ENCODE results near the gene STEAP1B. TPM values are rescaled to one million over a fixed set of nuclear protein-coding genes. Genes with fewer than 3 reads are reported as not detected.
"Not testable (repeated sequence)": the region's sequence is repeated elsewhere in the genome, so short reads cannot be mapped to it uniquely, and the experiment has no call there.

The STEAP1B gene
- 1.5 TPM for polyA plus RNA-seq (2013, experiment 1 of 2; ENCODE audit: insufficient read length)
- 1.3 TPM for polyA plus RNA-seq (2013, experiment 2 of 2; ENCODE audit: insufficient read length)

GRCh38 chr7:22499888-22500689, at the start of gene STEAP1B:
TSS of gene STEAP1B (minus strand) at chr7:22500188. CDS start at chr7:22494855, 5,333 bp downstream.
- peak; percentile 79 for DNase-seq

GRCh38 chr7:22549051-22549450, 49.1 kb upstream of the STEAP1B start:
- no peak for DNase-seq

- DNase-seq = no peak
These were observed 48.3 kb upstream of the STEAP1B start for GRCh38 chr7:22548313-22548712.

- DNase-seq = no peak
These were observed 46.8 kb upstream of the STEAP1B start for GRCh38 chr7:22546769-22547168.

- no peak for DNase-seq
These were observed 45.5 kb upstream of the STEAP1B start for GRCh38 chr7:22545529-22545928.

GRCh38 chr7:22544245-22544644, 44.3 kb upstream of the STEAP1B start:
- DNase-seq = no peak

- DNase-seq = no peak
These were observed 43.2 kb upstream of the STEAP1B start for GRCh38 chr7:22543169-22543568.

GRCh38 chr7:22542669-22543068, 42.7 kb upstream of the STEAP1B start:
- DNase-seq = no peak

- no peak for DNase-seq
These were observed 42.3 kb upstream of the STEAP1B start for GRCh38 chr7:22542254-22542653.

GRCh38 chr7:22541789-22542188, 41.8 kb upstream of the STEAP1B start:
- DNase-seq = no peak

- not testable (repeated sequence) for DNase-seq
These were observed 28.5 kb upstream of the STEAP1B start for GRCh38 chr7:22528537-22528936.

GRCh38 chr7:22524353-22524947, 24.5 kb upstream of the STEAP1B start:
- DNase-seq = not testable (repeated sequence)

- DNase-seq = peak; percentile 64
These were observed 23.7 kb upstream of the STEAP1B start for GRCh38 chr7:22523478-22524352.

GRCh38 chr7:22519560-22519959, 19.6 kb upstream of the STEAP1B start:
- not testable (repeated sequence) for DNase-seq

GRCh38 chr7:22516950-22517349, 17.0 kb upstream of the STEAP1B start:
- DNase-seq = not testable (repeated sequence)

GRCh38 chr7:22514963-22515362, 15.0 kb upstream of the STEAP1B start:
- DNase-seq = not testable (repeated sequence)

- DNase-seq = not testable (repeated sequence)
These were observed 7.3 kb upstream of the STEAP1B start for GRCh38 chr7:22507320-22507719.

GRCh38 chr7:22506316-22507020, 6.5 kb upstream of the STEAP1B start:
- DNase-seq = not testable (repeated sequence)

- DNase-seq = not testable (repeated sequence)
These were observed 4.5 kb upstream of the STEAP1B start for GRCh38 chr7:22504519-22504918.

GRCh38 chr7:22502104-22502503, 2.1 kb upstream of the STEAP1B start:
- not testable (repeated sequence) for DNase-seq

- DNase-seq = peak; percentile 25
These were observed 1.3 kb upstream of the STEAP1B start for GRCh38 chr7:22501336-22501735.

GRCh38 chr7:22499044-22499443, 944 bp downstream of the STEAP1B start:
- DNase-seq = no peak

Data from fibroblast of skin of abdomen (primary cell).